HFF-Myc (cell line): ENCODE results near the gene CYB5B.

Experiments
- DNase-seq: peaks from one replicate; pipeline ENCODE4 v3.0.0-alpha.2; 2011; ENCODE audit warnings: low read depth; ENCODE audit errors: extremely low read depth
- H3K4me3 ChIP-seq: replicated peaks from 2 replicates; pipeline ENCODE4 v1.5.1; 2011; ENCODE audit warnings: low read depth, mild to moderate bottlenecking, control low read depth, low read length
- TF ChIP-seq, protein P1 (sequence below): IDR thresholded peaks from 2 replicates; pipeline ENCODE4 v1.5.1; 2012; ENCODE audit warnings: mild to moderate bottlenecking, low read depth, low read length, control low read depth; ENCODE audit errors: missing control alignments

The CYB5B gene

GRCh38 chr16:69485361-69485760 lies 60.9 kb downstream of the CYB5B start:
- H3K4me3 ChIP-seq: no peak overlapping the region
- TF ChIP-seq, protein P1, sequence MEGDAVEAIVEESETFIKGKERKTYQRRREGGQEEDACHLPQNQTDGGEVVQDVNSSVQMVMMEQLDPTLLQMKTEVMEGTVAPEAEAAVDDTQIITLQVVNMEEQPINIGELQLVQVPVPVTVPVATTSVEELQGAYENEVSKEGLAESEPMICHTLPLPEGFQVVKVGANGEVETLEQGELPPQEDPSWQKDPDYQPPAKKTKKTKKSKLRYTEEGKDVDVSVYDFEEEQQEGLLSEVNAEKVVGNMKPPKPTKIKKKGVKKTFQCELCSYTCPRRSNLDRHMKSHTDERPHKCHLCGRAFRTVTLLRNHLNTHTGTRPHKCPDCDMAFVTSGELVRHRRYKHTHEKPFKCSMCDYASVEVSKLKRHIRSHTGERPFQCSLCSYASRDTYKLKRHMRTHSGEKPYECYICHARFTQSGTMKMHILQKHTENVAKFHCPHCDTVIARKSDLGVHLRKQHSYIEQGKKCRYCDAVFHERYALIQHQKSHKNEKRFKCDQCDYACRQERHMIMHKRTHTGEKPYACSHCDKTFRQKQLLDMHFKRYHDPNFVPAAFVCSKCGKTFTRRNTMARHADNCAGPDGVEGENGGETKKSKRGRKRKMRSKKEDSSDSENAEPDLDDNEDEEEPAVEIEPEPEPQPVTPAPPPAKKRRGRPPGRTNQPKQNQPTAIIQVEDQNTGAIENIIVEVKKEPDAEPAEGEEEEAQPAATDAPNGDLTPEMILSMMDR: no peak

GRCh38 chr16:69485816-69486215 lies 61.4 kb downstream of the CYB5B start:
- H3K4me3 ChIP-seq: no peak overlapping the region
- TF ChIP-seq, protein P1: no peak
- DNase-seq: no peak

More at GRCh38 chr16:69485361-69485760, 60.9 kb downstream of the CYB5B start:
- DNase-seq: no peak

DNA sequence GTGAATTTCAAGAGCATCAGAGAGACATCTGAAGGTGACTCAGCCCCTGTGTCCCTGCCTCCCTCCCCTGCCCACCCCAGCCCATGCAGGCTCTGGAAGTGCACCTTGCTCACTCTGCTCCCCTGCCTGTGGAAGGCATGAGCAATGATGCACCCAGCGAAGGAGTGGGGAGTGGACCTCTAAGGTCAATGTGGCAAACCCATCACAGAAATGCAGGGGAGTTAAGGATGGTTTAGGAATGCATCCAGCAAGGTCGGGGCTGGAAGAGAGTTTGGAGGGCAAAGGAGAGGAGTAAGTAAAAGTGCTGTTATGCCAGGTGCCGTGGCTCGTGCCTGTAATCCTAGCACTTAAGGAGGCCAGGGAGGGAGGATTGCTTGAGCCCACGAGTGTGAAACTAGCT lies 61.9 kb downstream of the CYB5B start:
- H3K4me3 ChIP-seq: no peak overlapping the region
- no peak for DNase-seq
- TF ChIP-seq, protein P1: no peak

DNA sequence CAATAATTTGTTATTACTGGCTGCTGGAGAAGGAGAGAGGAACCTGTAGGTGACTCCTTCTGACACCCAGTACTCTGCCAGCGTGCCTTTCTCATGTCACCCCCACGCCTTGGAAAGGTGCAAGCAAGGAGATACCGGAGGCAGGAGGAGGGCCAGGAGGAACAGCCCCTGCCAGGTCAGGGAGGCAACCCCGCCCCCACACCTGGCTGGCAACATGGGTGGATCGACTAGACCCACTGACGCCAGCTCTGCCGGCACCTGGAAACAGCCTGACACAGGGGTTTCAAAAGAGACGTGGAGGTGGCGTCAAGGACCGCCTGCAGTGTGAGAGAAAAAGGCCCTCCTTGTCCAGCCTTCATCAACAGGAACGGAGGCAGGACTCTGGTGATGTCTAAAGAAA lies 62.3 kb downstream of the CYB5B start:
- TF ChIP-seq, protein P1: no peak
- no peak overlapping the region for H3K4me3 ChIP-seq
- no peak for DNase-seq

DNA sequence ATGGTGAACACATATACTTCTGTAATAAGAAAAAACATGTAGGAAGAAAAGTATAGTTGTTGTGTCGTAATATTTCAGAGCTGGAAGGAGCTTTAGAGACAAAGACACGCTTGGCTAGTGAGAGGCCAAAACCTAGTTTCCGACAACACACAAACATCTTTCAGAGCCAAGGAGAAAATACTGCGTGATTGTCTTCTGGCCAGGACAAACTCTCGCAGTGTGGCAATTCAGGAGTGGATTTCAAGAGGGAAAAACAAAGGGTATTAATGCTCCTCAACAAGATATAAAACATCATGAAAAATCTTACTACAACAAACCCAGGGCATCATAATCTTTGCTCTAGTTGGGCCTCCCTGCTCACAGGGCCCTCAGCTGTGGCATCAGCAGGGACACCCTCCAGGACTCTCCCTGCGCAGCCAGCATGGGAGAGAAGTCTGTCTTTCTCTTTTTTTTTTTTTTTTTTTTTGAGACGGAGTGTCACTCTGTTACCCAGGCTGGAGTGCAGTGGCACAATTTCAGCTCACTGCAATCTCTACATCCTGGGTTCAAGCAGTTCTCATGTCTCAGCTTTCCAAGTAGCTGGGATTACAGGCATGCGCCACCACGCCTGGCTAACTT lies 66.4 kb downstream of the CYB5B start:
- no peak for DNase-seq
- TF ChIP-seq, protein P1: no peak
- H3K4me3 ChIP-seq: no peak overlapping the region

DNA sequence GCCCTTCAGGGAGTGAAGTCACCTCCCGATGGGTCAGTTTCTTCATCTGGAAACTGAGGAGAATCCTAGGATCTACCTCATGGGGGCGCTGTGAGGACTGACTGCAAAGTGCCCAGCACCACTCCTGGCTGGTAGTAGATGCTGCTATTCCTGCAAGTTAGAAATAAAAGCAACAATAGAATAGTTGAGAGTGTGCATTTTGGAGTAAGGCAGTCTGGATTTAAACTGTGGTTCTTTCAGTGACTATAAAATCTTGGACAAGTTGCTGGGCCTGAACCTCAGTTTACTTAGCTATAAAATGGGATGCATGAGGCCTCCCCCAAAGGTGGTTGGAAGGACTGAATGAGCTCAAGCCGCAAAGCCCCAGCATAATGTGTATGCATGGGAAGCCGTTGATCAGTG lies 70.6 kb downstream of the CYB5B start:
- TF ChIP-seq, protein P1: peak; percentile 35
- H3K4me3 ChIP-seq: no peak overlapping the region
- DNase-seq: no peak

GRCh38 chr16:69495821-69496220 lies 71.4 kb downstream of the CYB5B start:
- no peak for DNase-seq
- no peak overlapping the region for H3K4me3 ChIP-seq
- TF ChIP-seq, protein P1: no peak
